Stimulated activated CD8-positive, alpha-beta memory T cell treated with anti-CD3 and anti-CD28 coated beads, Interleukin-15, amount 100 ng/mL, for 24 hours (primary cell): ENCODE data around the gene FBLN1.
"Not testable (repeated sequence)": the region's sequence is repeated elsewhere in the genome, so short reads cannot be mapped to it uniquely, and the experiment has no call there.

Experiments used
- DNase-seq: peaks from one replicate; pipeline ENCODE4 v3.0.0-alpha.2; 2020; ENCODE audit warnings: low read depth

FBLN1 gene

DNA sequence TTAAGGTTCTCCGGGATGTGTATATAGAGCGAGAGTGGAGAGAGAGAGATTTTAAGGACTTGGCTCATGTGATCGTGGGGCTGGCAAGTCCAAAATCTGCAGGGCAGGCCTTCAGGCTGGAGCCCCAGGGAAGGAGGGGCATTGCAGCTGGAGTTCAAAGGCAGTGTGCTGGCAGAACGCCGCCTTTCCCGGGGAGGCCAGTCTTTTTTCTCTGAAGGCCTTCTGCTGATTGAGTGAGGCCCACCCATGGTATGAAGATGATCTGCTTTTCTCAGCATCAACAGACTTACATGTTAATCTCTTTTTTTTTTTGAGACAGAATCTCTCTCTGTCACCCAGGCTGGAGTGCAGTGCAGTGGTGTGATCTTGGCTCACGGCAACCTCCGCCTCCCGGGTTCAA lies 25.4 kb downstream of the FBLN1 start:
- DNase-seq, result no peak

- no peak for DNase-seq
Observed at GRCh38 chr22:45529105-45529504, 26.4 kb downstream of the FBLN1 start.

GRCh38 chr22:45529971-45530575 lies 27.4 kb downstream of the FBLN1 start:
- no peak for DNase-seq

GRCh38 chr22:45531441-45532234 lies 29.0 kb downstream of the FBLN1 start:
- no peak for DNase-seq

DNA sequence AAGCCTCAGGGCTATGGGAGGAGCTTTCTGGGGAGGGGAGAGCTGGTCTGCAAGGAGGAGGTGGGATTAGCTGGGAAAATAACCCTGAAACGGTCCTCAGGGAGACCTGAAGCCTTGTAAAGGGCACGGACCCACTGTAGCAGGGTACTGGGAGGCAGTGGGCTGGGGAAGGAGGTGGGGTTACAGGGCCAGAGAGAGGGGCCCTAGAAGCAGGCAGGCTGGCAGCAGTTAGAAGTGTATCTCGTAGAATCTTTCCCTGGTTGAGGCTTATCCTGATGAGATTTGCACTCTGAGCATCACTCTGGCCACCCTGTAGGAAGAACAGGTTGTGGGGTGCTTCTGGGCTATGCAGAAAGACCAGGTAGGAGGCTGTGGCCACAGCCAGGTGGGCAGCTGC lies 29.6 kb downstream of the FBLN1 start:
- no peak for DNase-seq

- DNase-seq, result no peak
Observed at GRCh38 chr22:45533703-45534102, 31.0 kb downstream of the FBLN1 start.

DNA sequence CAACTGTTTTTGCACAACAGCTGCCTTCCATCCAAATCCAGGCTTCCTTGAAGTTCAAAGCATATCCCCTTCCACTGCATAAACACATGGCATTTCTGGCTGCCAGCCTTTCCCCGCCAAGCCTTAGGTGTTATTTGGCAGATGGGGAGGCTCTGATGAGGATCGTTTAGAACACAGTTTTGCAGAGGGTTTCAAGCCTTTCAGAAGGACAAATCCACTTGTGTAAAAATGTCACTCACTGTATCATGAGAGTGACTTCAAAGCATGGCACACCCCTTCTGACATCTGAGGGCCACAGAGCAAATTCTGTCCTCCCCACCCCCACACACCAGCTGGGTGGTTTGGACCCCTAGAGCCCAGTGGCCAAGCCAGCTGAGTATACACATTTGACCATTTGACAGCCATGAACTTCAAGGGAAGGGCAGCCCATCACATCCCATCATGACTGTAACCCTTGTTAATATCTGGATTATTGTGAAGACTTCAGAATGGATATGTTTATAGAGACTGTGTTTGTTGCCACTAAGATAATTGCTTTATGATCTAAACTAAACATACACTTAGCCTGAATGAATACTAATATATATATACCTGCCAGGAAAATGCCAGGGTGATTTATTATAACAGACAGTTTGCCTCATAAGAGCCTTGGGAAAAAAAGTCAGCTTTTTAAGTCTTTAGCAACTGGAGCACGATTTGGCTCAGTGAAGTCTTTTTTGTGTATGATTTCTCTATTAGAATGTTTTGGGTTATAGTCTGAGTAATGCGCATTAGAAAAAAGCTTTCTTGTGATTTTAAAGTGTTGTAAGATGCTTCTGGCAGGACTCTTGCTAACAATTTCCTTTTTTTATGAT lies 31.9 kb downstream of the FBLN1 start:
- no peak for DNase-seq

GRCh38 chr22:45535290-45535689 lies 32.6 kb downstream of the FBLN1 start:
- no peak for DNase-seq

DNA sequence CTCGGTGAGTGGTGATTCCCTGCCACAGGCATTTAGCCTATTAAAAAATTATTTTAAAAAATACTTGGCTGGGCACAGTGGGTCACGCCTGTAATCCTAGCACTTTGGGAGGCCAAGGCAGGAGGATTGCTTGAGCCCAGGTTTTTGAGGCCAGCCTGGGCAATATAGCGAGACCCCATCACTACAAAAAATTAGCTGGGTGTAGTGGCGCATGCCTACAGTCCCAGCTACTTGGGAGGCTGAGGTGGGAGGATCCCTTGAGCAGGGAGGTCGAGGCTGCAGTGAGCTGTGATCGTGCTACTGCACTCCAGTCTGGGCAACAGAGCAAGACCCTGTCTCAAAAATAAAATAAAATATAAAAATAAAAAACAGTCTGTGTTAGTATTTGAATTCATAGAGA lies 33.2 kb downstream of the FBLN1 start:
- not testable (repeated sequence) for DNase-seq

GRCh38 chr22:45537734-45538181 lies 35.1 kb downstream of the FBLN1 start:
- DNase-seq, result no peak

GRCh38 chr22:45538281-45538680 lies 35.6 kb downstream of the FBLN1 start:
- no peak for DNase-seq

- DNase-seq, result no peak
Observed at GRCh38 chr22:45540122-45540521, 37.4 kb downstream of the FBLN1 start.

DNA sequence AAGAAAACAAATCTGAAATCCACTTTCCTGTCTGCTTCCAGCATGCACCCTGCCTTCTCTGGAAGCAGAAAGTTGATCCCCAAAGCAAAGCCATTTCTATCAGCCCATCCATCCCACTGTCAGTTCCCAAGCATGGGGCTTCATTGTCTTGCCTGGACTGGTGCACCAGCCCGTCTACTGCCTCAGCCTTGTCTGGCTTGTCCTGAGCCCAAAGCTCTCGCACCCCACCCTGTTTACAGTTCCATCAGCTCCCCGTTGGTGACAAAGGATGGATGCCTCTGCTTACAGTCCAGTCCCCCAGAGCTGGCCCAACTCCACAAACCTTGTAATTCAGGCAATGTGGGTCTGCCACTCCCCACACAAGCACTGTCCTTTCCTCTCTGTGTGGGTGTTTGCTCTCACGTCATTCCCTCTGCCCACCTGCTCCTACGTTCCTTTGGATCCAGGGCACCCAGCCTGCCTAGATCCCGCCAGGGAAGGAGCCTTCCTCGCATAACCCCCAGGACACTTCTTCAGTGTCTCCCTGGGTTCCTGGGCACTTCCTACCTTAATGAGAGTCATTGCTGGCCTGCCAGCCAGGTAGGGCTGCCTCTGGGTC lies 38.8 kb downstream of the FBLN1 start:
- no peak for DNase-seq

- no peak for DNase-seq
Observed at GRCh38 chr22:45542001-45542520, 39.4 kb downstream of the FBLN1 start.

DNA sequence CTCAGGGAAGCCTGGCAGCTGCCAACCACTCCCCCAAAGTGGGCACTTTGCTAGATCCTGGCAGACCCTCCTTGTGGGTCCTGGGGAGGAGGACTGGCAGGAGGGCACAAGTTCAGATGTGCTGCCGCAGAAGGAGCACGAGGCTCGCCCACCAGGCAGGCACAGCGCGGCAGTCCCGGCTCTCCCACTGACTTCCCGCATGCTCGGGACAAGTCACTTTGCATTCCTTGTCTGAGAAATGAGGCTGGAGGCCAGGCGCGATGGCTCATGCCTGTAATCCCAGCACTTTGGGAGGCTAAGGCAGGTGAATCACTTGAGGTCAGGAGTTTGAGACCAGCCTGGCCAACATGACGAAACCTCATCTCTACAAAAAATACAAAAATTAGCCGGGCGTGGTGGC lies 40.1 kb downstream of the FBLN1 start:
- not testable (repeated sequence) for DNase-seq

DNA sequence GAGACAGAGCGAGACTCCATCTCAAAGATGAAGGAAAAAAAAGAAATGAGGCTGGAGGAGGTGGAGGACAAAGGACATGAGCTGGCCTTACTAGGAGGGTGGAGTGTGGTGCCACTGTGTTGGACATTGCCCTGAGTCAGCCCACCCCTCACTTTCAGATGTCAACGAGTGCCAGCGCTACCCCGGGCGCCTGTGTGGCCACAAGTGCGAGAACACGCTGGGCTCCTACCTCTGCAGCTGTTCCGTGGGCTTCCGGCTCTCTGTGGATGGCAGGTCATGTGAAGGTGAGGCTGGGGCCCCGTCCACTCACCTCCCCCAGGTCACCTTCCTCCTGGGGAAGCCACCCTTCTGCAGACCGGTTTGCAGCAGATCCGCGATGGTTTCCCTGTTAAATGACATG lies 40.6 kb downstream of the FBLN1 start:
- DNase-seq, result no peak

GRCh38 chr22:45544588-45545170 lies 42.0 kb downstream of the FBLN1 start:
- DNase-seq, result no peak

GRCh38 chr22:45546333-45547015 lies 43.8 kb downstream of the FBLN1 start:
- no peak for DNase-seq

GRCh38 chr22:45547016-45547345 lies 44.3 kb downstream of the FBLN1 start:
- DNase-seq, result no peak

DNA sequence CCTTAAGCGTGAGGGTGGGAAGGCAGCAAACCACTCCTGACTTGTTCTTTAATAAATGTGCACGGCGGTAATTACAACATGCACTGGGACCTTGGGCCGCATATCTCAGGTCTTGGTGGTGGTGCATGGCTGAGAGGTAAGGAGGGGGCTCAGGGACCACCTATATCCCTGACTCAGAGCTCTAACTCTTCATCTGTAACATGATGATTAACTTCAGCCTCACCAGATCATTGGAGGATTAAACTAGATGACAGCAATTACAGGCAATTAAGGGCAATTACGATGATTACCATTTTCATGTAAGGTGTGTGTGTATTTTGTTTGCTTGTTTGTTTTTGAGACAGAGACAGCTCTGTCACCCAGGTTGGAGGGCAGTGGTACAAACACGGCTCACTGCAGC lies 45.0 kb downstream of the FBLN1 start:
- no peak for DNase-seq

GRCh38 chr22:45548247-45548840 lies 45.7 kb downstream of the FBLN1 start:
- no peak for DNase-seq
